GM23338 (cell line): ENCODE results near the gene PML. TPM values are rescaled to one million over a fixed set of nuclear protein-coding genes. Genes with fewer than 3 reads are reported as not detected.

Experiments used
- ATAC-seq: fragments of 200-7000 bp; cut with Tn5 transposase; 3 replicates; pipeline ENCODE4 v1.9.1; 2020
- DNase-seq: peaks from one replicate; pipeline ENCODE4 v3.0.0-alpha.2; 2015; ENCODE audit warnings: low spot score
- H2AFZ ChIP-seq: fragments of 200-600 bp; sonication (generic); 2 replicates; pipeline ENCODE4 v1.8.0; 2016; ENCODE audit warnings: antibody characterized with exemption, mild to moderate bottlenecking, moderate library complexity
- H3F3A ChIP-seq: fragments of 200-600 bp; sonication (generic); replicated peaks from 2 replicates; pipeline ENCODE4 v1.8.0; 2017; ENCODE audit warnings: antibody characterized with exemption, mixed run types, low read depth
- H3K27ac ChIP-seq: fragments of 200-600 bp; sonication (generic); 2 replicates; pipeline ENCODE4 v1.6.1; 2016; ENCODE audit warnings: low read depth
- H3K27me3 ChIP-seq: fragments of 200-600 bp; sonication (generic); 2 replicates; pipeline ENCODE4 v1.8.0; 2016; ENCODE audit warnings: mild to moderate bottlenecking, mixed run types, moderate library complexity; ENCODE audit not compliant: insufficient read depth
- H3K36me3 ChIP-seq: fragments of 200-600 bp; sonication (generic); 2 replicates; pipeline ENCODE4 v1.8.0; 2016; ENCODE audit warnings: mild to moderate bottlenecking; ENCODE audit not compliant: insufficient read depth
- H3K4me1 ChIP-seq: fragments of 200-600 bp; sonication (generic); 2 replicates; pipeline ENCODE4 v1.8.0; 2016; ENCODE audit warnings: mild to moderate bottlenecking, moderate library complexity; ENCODE audit not compliant: insufficient read depth
- H3K4me2 ChIP-seq: fragments of 200-600 bp; sonication (generic); 2 replicates; pipeline ENCODE4 v1.7.1; 2017; ENCODE audit warnings: mixed run types
- H3K4me3 ChIP-seq: fragments of 200-600 bp; sonication (generic); 2 replicates; pipeline ENCODE4 v1.6.1; 2016; ENCODE audit warnings: mixed run types
- H3K79me2 ChIP-seq: fragments of 200-600 bp; sonication (generic); replicated peaks from 2 replicates; pipeline ENCODE4 v1.8.0; 2017; ENCODE audit warnings: mild to moderate bottlenecking; ENCODE audit not compliant: insufficient read depth
- H3K9me2 ChIP-seq: fragments of 200-600 bp; sonication (generic); 2 replicates; pipeline ENCODE4 v1.8.0; 2017; ENCODE audit not compliant: insufficient read depth
- H4K20me1 ChIP-seq: fragments of 200-600 bp; sonication (generic); replicated peaks from 2 replicates; pipeline ENCODE4 v1.8.0; 2017; ENCODE audit warnings: mild to moderate bottlenecking; ENCODE audit not compliant: insufficient read depth
- H3K27ac Mint-ChIP-seq: 2 replicates; pipeline ENCODE4 v1.8.0; 2020; ENCODE audit warnings: inconsistent platforms, mild to moderate bottlenecking, moderate library complexity, mixed read lengths
- H3K27me3 Mint-ChIP-seq: 3 replicates; pipeline ENCODE4 v1.8.0; 2022; ENCODE audit warnings: low read depth, mild to moderate bottlenecking, moderate library complexity, mixed read lengths, inconsistent platforms; ENCODE audit not compliant: insufficient read depth, poor library complexity
- H3K36me3 Mint-ChIP-seq: 3 replicates; pipeline ENCODE4 v1.8.0; 2021; ENCODE audit warnings: low read depth, mild to moderate bottlenecking, inconsistent platforms, moderate library complexity, mixed read lengths
- H3K4me1 Mint-ChIP-seq: 3 replicates; pipeline ENCODE4 v1.8.0; 2020; ENCODE audit warnings: mild to moderate bottlenecking, inconsistent platforms, mixed read lengths
- H3K4me3 Mint-ChIP-seq: 3 replicates; pipeline ENCODE4 v1.8.0; 2021; ENCODE audit warnings: moderate library complexity, mild to moderate bottlenecking, inconsistent platforms, mixed read lengths
- H3K9me3 Mint-ChIP-seq: 3 replicates; pipeline ENCODE4 v1.8.0; 2020; ENCODE audit warnings: moderate library complexity, mild to moderate bottlenecking, inconsistent platforms, mixed read lengths
- CREB1 ChIP-seq: fragments of 250-450 bp; sonication (Bioruptor Pico); IDR thresholded peaks from 2 replicates; pipeline ENCODE4 v1.5.0; 2020; ENCODE audit warnings: low read depth, mild to moderate bottlenecking, moderate library complexity
- CTCF ChIP-seq, 2 experiments: fragments of 200-600 bp in 1 of 2; sonication (generic) in 1 of 2; conservative IDR thresholded peaks; 2 replicates each; pipeline versions ENCODE4 v1.5.1 to v1.6.1; 2016 to 2017; ENCODE audit warnings: antibody characterized with exemption in 2 of 2, low read depth in 2 of 2, mild to moderate bottlenecking in 2 of 2, moderate library complexity in 1 of 2
- ETS1 ChIP-seq: IDR thresholded peaks from 2 replicates; pipeline ENCODE4 v1.6.1; 2016; ENCODE audit warnings: antibody characterized with exemption
- EZH2 ChIP-seq: fragments of 200-600 bp; sonication (generic); IDR thresholded peaks from one replicate; pipeline ENCODE4 v1.8.0; 2017; ENCODE audit warnings: antibody characterized with exemption, mild to moderate bottlenecking, low read depth; ENCODE audit not compliant: unreplicated experiment
- EZH2phosphoT487 ChIP-seq: fragments of 200-600 bp; sonication (generic); IDR thresholded peaks from one replicate; pipeline ENCODE4 v1.8.1; 2018; ENCODE audit warnings: antibody characterized with exemption; ENCODE audit not compliant: unreplicated experiment
- JUNB ChIP-seq: IDR thresholded peaks from one replicate; pipeline ENCODE4 v1.6.1; 2016; ENCODE audit warnings: antibody characterized with exemption; ENCODE audit not compliant: unreplicated experiment
- NANOG ChIP-seq: IDR thresholded peaks from 2 replicates; pipeline ENCODE4 v1.6.1; 2016; ENCODE audit warnings: antibody characterized with exemption, borderline replicate concordance
- POLR2AphosphoS5 ChIP-seq: IDR thresholded peaks from 2 replicates; pipeline ENCODE4 v1.6.1; 2016; ENCODE audit warnings: antibody characterized with exemption, low read depth
- REST ChIP-seq: IDR thresholded peaks from one replicate; pipeline ENCODE4 v1.6.1; 2018; ENCODE audit warnings: antibody characterized with exemption; ENCODE audit not compliant: unreplicated experiment
- STAT1 ChIP-seq: IDR thresholded peaks from one replicate; pipeline ENCODE4 v1.6.1; 2016; ENCODE audit warnings: antibody characterized with exemption; ENCODE audit not compliant: unreplicated experiment
- ZNF114 ChIP-seq: fragments of 250-450 bp; sonication (Bioruptor Pico); IDR thresholded peaks from 2 replicates; pipeline ENCODE4 v1.5.0; 2020; ENCODE audit warnings: mild to moderate bottlenecking, moderate library complexity
- ZNF331 ChIP-seq: fragments of 250-450 bp; sonication (Bioruptor Pico); IDR thresholded peaks from 2 replicates; pipeline ENCODE4 v1.5.0; 2020; ENCODE audit warnings: low read depth, mild to moderate bottlenecking, moderate library complexity
- ZNF462 ChIP-seq: fragments of 250-450 bp; sonication (Bioruptor Pico); IDR thresholded peaks from 2 replicates; pipeline ENCODE4 v1.5.0; 2020; ENCODE audit warnings: mild to moderate bottlenecking, moderate library complexity
- polyA plus RNA-seq: library from polyadenylated mRNA; unstranded; fragments of >200 nt; fragmentation: Nextera tagmentation; extraction: Ambion mirVana; gene quantifications from 2 replicates; pipeline ENCODE4 v1.2.1, GENCODE V29; 2016
- total RNA-seq: library from RNA; depleted of rRNA; stranded (reverse); fragments of >200 nt; shearing (Covaris generic); gene quantifications from 2 replicates; pipeline ENCODE4 v1.2.3, GENCODE V29; 2014

Gene PML
- total and polyA plus RNA-seq, 2 experiments from 2014 or later: 19.0 to 73.1 TPM

- TF ChIP-seq ZNF462 (CRISPR knock-in tag) (no peak), ZNF114 (CRISPR knock-in tag) (no peak), REST (no peak), ETS1 (no peak), NANOG (no peak), STAT1 (no peak), POLR2AphosphoS5 (no peak), CTCF (conservative IDR thresholded peaks at IDR 0.05; ENCODE audit: low read depth in 2 of 2) (no peak), ZNF331 (CRISPR knock-in tag) (no peak), EZH2 (no peak), EZH2phosphoT487 (no peak), JUNB (no peak), CREB1 (no peak)
These were observed 50.0 kb downstream of the PML start for GRCh38 chr15:74044267-74045110.

More at GRCh38 chr15:74044267-74045110, 50.0 kb downstream of the PML start:
- no peak overlapping the region for H2AFZ ChIP-seq
- H3K4me1 ChIP-seq: peaks cover 12% of the 10 kb centered on the region
- H3K27me3 ChIP-seq: no peaks in the 10 kb centered on the region
- no peak overlapping the region for H3K4me2 ChIP-seq
- H3K79me2 ChIP-seq: no peaks in the 10 kb centered on the region
- H3K4me3 ChIP-seq: no peak overlapping the region
- no peaks in the 10 kb centered on the region for H4K20me1 ChIP-seq
- ATAC-seq (no peak), DNase-seq (no peak)
- no peak overlapping the region for H3K27ac ChIP-seq
- H3F3A ChIP-seq: no peaks in the 10 kb centered on the region
- H3K27me3 Mint-ChIP-seq: peaks cover 14% of the 10 kb centered on the region
- no peaks in the 10 kb centered on the region for H3K9me2 ChIP-seq
- H3K36me3 ChIP-seq: no peaks in the 10 kb centered on the region
- H3K27ac Mint-ChIP-seq: no peak overlapping the region
- H3K4me1 Mint-ChIP-seq: peaks cover 20% of the 10 kb centered on the region
- no peaks in the 10 kb centered on the region for H3K36me3 Mint-ChIP-seq
- no peaks in the 10 kb centered on the region; the same call in 2 of the 3 replicates for H3K9me3 Mint-ChIP-seq
- H3K4me3 Mint-ChIP-seq: no peak overlapping the region
